OCI-LY1 (cell line): ENCODE results near the gene GOLGA3.
"Not testable (repeated sequence)": the region's sequence is repeated elsewhere in the genome, so short reads cannot be mapped to it uniquely, and the experiment has no call there.

Experiments
- H2AFZ ChIP-seq: fragments of 200-600 bp; sonication (generic), shearing (Covaris generic); 2 replicates; pipeline ENCODE4 v1.6.0; 2014; ENCODE audit warnings: antibody characterized with exemption, mild to moderate bottlenecking, low read length
- H3F3A ChIP-seq: fragments of 200-600 bp; sonication (generic), shearing (Covaris generic); 2 replicates; pipeline ENCODE4 v1.6.0; 2014; ENCODE audit warnings: mild to moderate bottlenecking, antibody characterized with exemption, low read length, moderate library complexity; ENCODE audit not compliant: insufficient read depth
- H3K27ac ChIP-seq: fragments of 200-600 bp; sonication (generic); 2 replicates; pipeline ENCODE4 v1.5.1; 2014; ENCODE audit warnings: low read length, mixed run types, mild to moderate bottlenecking, low read depth; ENCODE audit not compliant: poor library complexity, severe bottlenecking
- H3K27me3 ChIP-seq: fragments of 200-600 bp; sonication (generic); 2 replicates; pipeline ENCODE4 v1.6.0; 2014; ENCODE audit warnings: antibody characterized with exemption, mild to moderate bottlenecking, low read length, moderate library complexity; ENCODE audit not compliant: insufficient read depth
- H3K36me3 ChIP-seq: fragments of 200-600 bp; sonication (generic); 2 replicates; pipeline ENCODE4 v1.6.1; 2014; ENCODE audit warnings: mild to moderate bottlenecking, antibody characterized with exemption, low read length, moderate library complexity, mixed read lengths; ENCODE audit not compliant: insufficient read depth
- H3K4me1 ChIP-seq: fragments of 200-600 bp; sonication (generic); 2 replicates; pipeline ENCODE4 v1.5.1; 2014; ENCODE audit warnings: mild to moderate bottlenecking, low read length, moderate library complexity; ENCODE audit not compliant: insufficient read depth, severe bottlenecking
- H3K4me2 ChIP-seq: fragments of 200-600 bp; sonication (generic), shearing (Covaris generic); 2 replicates; pipeline ENCODE4 v1.6.1; 2014; ENCODE audit warnings: low read length
- H3K4me3 ChIP-seq: fragments of 200-600 bp; sonication (generic); 2 replicates; pipeline ENCODE4 v1.5.1; 2014; ENCODE audit warnings: low read length, low read depth, mild to moderate bottlenecking, mixed read lengths; ENCODE audit not compliant: poor library complexity, severe bottlenecking
- H3K79me2 ChIP-seq: fragments of 200-600 bp; shearing (Covaris generic); 2 replicates; pipeline ENCODE4 v1.6.1; 2016; ENCODE audit warnings: mixed run types, low read length, mixed read lengths; ENCODE audit not compliant: insufficient read depth
- H3K9ac ChIP-seq: fragments of 200-600 bp; sonication (generic), shearing (Covaris generic); 2 replicates; pipeline ENCODE4 v1.6.1; 2014; ENCODE audit warnings: mild to moderate bottlenecking, low read length, mixed read lengths
- H3K9me2 ChIP-seq: fragments of 200-600 bp; sonication (generic), shearing (Covaris generic); 2 replicates; pipeline ENCODE4 v1.6.1; 2014; ENCODE audit warnings: low read depth, mild to moderate bottlenecking, low read length, mixed read lengths
- H3K9me3 ChIP-seq: fragments of 200-600 bp; shearing (Covaris generic); 2 replicates; pipeline ENCODE4 v1.6.1; 2014; ENCODE audit warnings: low read length, mixed read lengths
- H4K20me1 ChIP-seq: fragments of 200-600 bp; sonication (generic), shearing (Covaris generic); 2 replicates; pipeline ENCODE4 v1.6.0; 2016; ENCODE audit warnings: mild to moderate bottlenecking, low read length; ENCODE audit not compliant: insufficient read depth
- CTCF ChIP-seq: fragments of 200-600 bp; sonication (generic), shearing (Covaris generic); IDR thresholded peaks from 2 replicates; pipeline ENCODE4 v1.5.1; 2017; ENCODE audit warnings: mild to moderate bottlenecking, antibody characterized with exemption, low read length, moderate library complexity, mixed read lengths
- EZH2 ChIP-seq: fragments of 200-600 bp; sonication (generic), shearing (Covaris generic); IDR thresholded peaks from 2 replicates; pipeline ENCODE4 v1.8.0; 2017; ENCODE audit warnings: borderline replicate concordance, mixed run types, mild to moderate bottlenecking, antibody characterized with exemption, low read length, moderate library complexity, mixed read lengths

Gene GOLGA3

GRCh38 chr12:132777614-132778013 lies 51.1 kb downstream of the GOLGA3 start:
- Histone ChIP-seq H4K20me1 (no peaks in the 10 kb centered on the region), H3F3A (peaks cover 11% of the 10 kb centered on the region; the same call in 1 of the 2 replicates), H3K4me1 (peaks cover 17% of the 10 kb centered on the region), H3K9me2 (no peaks in the 10 kb centered on the region), H3K9ac (no peak overlapping the region), H3K9me3 (no peaks in the 10 kb centered on the region), H3K79me2 (no peaks in the 10 kb centered on the region), H3K27ac (no peak overlapping the region), H2AFZ (no peak overlapping the region), H3K36me3 (peaks cover 93% of the 10 kb centered on the region), H3K4me2 (no peak overlapping the region), H3K27me3 (no peaks in the 10 kb centered on the region), H3K4me3 (no peak overlapping the region)
- TF ChIP-seq CTCF (no peak), EZH2 (no peak)

GRCh38 chr12:132776816-132777568 lies 51.7 kb downstream of the GOLGA3 start:
- H3K9me3 ChIP-seq, result no peaks in the 10 kb centered on the region
- H3K4me3 ChIP-seq, result no peak overlapping the region
- peaks cover 11% of the 10 kb centered on the region; the same call in 1 of the 2 replicates for H3F3A ChIP-seq
- TF ChIP-seq EZH2 (no peak), CTCF (no peak)
- H3K27ac ChIP-seq, result no peak overlapping the region
- no peaks in the 10 kb centered on the region for H3K79me2 ChIP-seq
- H3K4me1 ChIP-seq, result peaks cover 23% of the 10 kb centered on the region
- H3K27me3 ChIP-seq, result no peaks in the 10 kb centered on the region
- peaks cover 88% of the 10 kb centered on the region for H3K36me3 ChIP-seq
- H3K9me2 ChIP-seq, result no peaks in the 10 kb centered on the region
- no peak overlapping the region for H2AFZ ChIP-seq
- H4K20me1 ChIP-seq, result no peaks in the 10 kb centered on the region
- no peak overlapping the region for H3K4me2 ChIP-seq
- H3K9ac ChIP-seq, result no peak overlapping the region

- Histone ChIP-seq H3K36me3 (peaks cover 81% of the 10 kb centered on the region), H3F3A (peaks cover 11% of the 10 kb centered on the region), H3K4me1 (peaks cover 31% of the 10 kb centered on the region)
- not testable (repeated sequence) for H3K4me3 ChIP-seq, H3K4me2 ChIP-seq, H3K9ac ChIP-seq, H3K79me2 ChIP-seq, H3K27ac ChIP-seq, H3K9me2 ChIP-seq, H3K27me3 ChIP-seq, H2AFZ ChIP-seq, H3K9me3 ChIP-seq, H4K20me1 ChIP-seq
Measured at GRCh38 chr12:132776230-132776625, 52.4 kb downstream of the GOLGA3 start.
